Activated gamma-delta T cell treated with anti-CD3 and anti-CD28 coated beads, Interleukin-2, amount 50 U/mL, for 16 hours (primary cell): Measurements from ENCODE around the gene ATP9A.
A peak's percentile ranks its signal among the peaks of the same experiment; 100 is the strongest.
"Not testable (repeated sequence)": the region's sequence is repeated elsewhere in the genome, so short reads cannot be mapped to it uniquely, and the experiment has no call there.

Source experiments
- DNase-seq: peaks from one replicate; pipeline ENCODE4 v3.0.0-alpha.2; 2020; ENCODE audit warnings: low read depth

Gene ATP9A

GRCh38 chr20:51688600-51689244 lies 79.5 kb downstream of the ATP9A start:
- DNase-seq, result no peak

DNA sequence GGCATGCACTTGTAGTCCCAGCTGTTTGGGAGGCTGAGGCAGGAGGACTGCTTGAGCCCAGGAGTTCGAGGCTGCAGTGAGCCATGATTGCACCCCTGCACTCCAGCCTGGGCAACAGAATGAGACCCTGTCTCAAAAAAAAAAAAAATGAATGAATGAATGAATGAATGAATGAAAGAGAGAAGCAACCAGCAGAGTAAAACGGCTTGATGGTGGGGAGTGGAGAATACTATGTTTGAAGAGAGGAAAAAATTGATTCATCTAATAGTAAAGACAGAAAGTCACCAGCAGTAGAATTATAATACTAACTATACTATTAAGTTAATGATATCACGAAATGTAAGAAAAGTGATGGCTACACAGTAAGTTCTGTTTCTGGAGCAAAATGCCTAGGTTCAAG lies 80.6 kb downstream of the ATP9A start:
- DNase-seq, result no peak

DNA sequence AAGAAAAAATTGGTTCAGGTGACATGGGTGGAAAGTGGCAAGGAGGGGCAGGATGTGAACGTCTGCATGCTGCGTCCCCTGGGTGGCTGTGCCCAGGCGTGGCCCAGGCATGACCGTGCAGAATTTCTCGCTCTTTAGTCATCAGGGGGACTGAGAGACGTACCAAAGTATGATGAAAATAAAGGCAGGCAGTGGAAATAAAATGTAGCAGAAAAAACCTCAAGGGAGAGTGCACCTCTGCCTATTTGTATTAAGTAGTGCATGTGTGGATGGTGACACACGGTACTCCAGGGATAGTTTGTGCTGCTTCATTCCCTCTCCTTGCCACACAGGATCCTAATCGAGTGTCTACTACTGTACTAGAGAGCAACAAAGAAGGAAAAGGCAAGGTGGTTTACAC lies 81.1 kb downstream of the ATP9A start:
- DNase-seq, result no peak

- DNase-seq, result not testable (repeated sequence)
Measured at GRCh38 chr20:51685494-51685893, 82.7 kb downstream of the ATP9A start.

GRCh38 chr20:51680067-51680749 lies 88.0 kb downstream of the ATP9A start:
- DNase-seq, result no peak

GRCh38 chr20:51679254-51679921 lies 88.8 kb downstream of the ATP9A start:
- no peak for DNase-seq

- DNase-seq, result no peak
Measured at GRCh38 chr20:51678026-51678697, 90.0 kb downstream of the ATP9A start.

DNA sequence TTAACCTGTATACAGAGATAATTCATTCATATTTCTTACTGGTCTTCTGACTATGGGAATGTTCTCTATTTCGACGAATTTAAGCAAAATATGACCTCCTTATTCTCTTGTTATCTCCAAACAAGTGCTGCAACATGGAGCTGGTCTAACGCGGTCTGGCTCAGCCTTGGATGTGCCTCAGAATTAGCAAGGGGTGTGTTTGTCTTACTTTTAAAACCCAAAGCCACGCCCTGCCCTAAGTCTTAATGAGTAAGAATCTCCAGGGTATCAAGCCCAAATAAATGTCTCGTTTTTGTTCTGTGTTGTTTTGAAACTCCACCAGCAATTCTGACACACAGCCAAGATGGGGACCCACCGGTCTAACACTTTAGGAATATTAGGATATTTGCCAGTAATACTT lies 99.2 kb downstream of the ATP9A start:
- no peak for DNase-seq

DNA sequence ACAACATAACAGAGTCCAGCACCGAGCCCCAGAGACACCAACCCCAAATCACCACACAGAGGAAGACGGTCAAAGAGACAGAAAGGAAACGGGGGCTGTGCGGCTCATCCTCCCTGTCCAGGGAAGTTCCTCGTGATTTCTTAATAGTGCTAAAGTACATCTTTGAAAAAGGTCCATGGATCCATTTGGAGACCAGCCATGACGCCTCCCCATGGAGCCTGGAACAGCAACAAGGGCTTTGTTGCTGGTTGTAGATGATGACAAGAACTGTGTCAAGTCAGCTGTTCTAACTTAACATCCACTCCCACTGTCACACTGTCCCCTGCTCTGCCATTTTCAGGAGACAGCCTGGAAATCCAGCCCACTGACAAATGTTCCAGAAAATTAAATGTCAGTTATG lies 99.7 kb downstream of the ATP9A start:
- DNase-seq, result no peak

- DNase-seq, result no peak
Measured at GRCh38 chr20:51667491-51667890, 100.7 kb downstream of the ATP9A start.

DNA sequence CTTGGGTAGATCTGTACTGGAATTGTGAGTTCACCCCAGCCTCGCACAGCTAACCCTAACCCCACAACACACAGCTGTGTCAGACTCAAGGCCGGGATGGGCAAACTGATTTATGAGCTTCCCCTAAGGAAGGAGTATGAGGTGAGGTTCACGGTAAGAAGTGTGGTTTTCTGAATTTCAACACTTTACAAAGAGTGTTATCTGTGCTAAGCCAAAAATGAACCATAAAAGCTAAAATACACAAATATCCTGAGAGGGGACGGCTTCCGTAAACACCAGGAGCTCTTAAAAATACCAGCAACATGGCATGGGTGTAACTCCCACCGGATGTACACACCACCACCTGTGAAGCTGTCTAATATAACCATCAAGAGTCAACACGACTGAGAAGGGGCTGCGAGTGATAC lies 101.2 kb downstream of the ATP9A start:
- peak; percentile 17 for DNase-seq

DNA sequence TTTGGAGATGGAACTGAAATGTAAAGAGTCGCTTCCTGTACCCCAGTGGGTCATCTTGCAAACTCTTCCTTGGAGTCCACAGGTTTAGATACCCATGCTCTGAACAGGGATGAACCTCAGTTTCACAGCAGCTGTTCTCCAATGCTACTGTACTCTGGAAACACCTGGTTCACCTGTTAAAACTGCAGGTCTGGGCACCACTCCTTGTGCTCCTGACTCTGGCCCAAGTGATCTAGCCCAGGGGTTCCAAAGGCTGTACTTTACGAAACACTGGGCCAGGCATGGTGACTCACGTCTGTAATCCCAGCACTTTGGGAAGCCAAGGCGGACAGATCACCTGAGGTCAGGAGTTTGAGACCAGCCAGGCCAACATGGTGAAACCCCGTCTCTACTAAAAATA lies 102.1 kb downstream of the ATP9A start:
- no peak for DNase-seq

- DNase-seq, result no peak
Measured at GRCh38 chr20:51665543-51666118, 102.6 kb downstream of the ATP9A start.

DNA sequence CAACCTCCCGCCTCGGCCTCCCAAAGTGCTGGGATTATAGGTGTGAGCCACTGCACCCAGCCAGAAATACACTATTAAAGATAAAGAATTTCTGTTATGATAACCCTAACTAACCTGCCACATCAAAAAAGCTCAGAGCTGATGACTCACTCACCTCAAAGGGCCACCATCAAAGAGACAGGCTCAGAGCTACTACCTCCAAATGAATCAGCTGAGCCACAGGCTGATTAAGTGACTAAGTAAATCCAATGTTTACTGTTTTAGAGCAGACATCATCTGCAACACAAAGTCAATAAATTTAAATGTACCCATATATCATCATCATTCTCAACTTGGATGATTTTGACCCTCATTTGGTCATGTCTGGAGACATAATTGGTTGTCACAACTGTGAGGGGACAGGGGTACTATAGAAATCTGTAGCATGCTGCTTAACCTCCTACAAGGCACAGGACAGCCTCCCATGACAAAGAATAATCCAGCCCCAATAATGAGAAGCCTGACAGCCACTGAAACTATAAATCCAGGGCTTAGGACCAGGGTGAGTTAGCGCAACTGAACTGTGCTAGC lies 106.5 kb downstream of the ATP9A start:
- DNase-seq, result peak; percentile 48

DNA sequence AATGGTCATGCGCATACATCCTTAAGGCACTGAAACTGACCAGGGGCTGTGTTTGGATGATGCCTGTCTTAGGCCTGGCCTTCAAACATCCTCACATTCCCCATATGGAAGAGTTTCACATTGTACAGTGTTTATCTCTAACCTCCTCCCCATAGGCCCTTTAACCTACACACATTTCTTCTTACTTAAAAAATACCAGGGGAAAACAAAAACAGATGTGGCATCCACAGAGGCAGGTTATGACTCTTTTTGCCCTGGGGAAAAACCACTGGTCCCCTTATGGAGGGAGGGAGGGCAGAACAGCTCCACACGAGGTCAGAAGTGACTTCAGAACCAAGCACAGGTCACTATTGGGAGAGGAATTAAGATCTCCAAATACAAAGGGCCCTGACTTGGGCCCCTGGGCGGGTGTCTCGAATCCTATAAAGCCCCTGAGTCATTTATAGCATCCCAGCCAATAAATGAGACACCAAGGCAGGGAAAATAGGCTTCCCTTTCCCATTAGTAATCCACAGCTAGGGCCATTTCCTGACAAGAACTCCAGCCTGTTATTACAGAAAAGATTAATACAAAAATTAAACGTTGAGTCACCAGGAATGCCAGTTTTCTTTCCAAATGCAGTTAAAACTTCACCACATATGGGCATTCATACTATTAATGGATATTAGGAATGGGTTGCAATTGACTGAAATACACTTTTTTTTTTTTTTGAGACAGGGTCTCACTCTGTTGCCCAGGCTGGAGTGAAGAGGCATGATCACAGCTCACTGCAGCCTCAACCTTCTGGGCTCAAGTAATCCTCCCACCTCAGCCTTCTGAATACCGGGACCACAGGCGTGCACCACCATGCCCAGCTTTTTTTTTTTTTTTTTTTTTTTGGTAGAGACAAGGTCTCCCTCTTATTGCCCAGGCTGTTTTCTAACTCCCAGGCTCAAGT lies 107.2 kb downstream of the ATP9A start:
- no peak for DNase-seq

- no peak for DNase-seq
Measured at GRCh38 chr20:51659491-51660050, 108.6 kb downstream of the ATP9A start.

DNA sequence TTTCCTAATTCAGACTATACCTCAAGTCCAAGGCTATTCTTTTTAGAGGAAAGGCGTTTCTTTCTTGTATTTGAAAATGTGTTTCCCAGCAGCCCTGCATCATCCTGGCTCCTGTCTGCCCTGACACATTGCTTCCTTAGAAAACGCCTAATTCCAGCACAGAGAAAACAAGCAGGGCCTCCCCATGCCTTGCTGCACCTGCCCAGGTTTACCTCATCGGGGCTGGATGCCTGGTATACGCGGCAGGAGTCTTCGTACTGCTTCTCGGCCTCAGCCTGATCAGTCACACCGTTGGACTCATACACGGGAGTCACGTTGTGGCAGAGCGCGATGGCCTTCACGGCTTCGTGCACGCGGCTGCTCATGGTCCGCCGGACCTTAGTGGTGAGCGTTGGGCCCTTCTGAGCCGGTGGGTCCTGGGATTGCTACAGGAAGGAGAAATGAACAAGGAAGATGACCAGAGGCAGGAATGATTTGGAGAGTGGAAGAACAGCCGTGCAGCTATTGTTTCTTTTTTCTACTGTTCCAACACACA lies 111.4 kb downstream of the ATP9A start:
- no peak for DNase-seq

GRCh38 chr20:51656089-51656488 lies 112.1 kb downstream of the ATP9A start:
- DNase-seq, result not testable (repeated sequence)

- DNase-seq, result no peak
Measured at GRCh38 chr20:51654495-51654894, 113.7 kb downstream of the ATP9A start.

DNA sequence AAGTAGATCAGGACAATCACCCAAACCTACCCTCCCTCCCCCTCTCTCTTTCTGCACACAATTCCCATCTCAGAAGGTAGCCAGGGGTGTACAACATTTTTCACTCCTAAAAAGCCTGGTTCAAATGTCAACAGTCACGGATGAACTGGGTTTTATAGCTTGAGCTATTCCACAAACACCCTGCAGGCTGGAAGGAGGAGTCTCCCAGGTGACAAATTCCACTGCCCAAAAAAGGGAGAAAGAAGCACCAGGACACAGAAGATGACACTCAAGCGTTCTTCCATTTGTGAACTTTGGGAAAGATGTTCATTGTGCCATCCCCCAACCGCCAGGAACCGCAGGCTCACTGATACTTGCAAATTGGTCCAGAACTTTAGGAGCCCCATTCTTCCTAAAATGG lies 114.1 kb downstream of the ATP9A start:
- DNase-seq, result no peak
